Limb (tissue), 2 donors: ENCODE data around the gene RTL1.

Source experiments
- DNase-seq, 2 donors: peaks; one replicate each; pipeline ENCODE4 v3.0.0-alpha.2; 2016; ENCODE audit errors: extremely low spot score in 2 of 2

Gene RTL1

DNA sequence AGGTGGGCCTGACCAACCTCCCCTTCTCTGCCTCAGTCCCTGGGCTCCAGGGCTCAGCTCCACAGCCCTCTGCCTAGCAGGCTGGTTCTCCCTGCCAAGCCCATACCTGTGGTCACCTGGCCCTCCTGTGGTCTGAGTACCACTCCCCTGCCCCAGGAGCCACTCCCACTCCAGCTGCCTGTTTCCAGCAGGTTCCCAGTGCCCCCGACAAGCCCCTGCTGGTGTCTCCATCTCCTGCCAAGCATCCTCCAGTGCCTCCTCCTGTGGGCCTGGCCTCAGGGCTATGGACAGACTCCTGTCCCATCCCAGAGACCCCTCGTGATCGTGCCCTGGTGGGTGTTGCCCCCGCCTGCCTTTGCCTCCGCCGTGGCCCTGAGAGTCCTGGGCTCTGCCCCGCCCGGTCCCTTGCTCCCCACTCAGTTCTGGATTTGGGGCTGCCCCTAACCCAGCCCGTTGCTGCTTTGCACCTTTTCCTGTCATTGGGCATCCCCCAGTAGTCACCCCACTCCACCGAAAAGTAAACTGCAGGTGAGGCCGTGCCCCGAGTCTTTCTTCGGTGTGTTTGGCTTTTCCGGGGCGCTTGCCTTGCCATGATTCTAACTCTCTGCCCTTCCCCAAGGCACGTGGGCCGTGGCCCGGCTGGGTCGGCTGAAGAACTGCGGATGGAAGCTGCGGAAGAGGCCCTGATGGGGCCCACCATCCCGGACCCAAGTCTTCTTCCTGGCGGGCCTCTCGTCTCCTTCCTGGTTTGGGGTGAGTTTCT is 67.8 kb downstream of the RTL1 start:
- DNase-seq, result peak in 1 of 2 donors; percentile 48

- peak in 1 of 2 donors; percentile 51 for DNase-seq
Observed at GRCh38 chr14:100834794-100835547, 68.6 kb downstream of the RTL1 start.

DNA sequence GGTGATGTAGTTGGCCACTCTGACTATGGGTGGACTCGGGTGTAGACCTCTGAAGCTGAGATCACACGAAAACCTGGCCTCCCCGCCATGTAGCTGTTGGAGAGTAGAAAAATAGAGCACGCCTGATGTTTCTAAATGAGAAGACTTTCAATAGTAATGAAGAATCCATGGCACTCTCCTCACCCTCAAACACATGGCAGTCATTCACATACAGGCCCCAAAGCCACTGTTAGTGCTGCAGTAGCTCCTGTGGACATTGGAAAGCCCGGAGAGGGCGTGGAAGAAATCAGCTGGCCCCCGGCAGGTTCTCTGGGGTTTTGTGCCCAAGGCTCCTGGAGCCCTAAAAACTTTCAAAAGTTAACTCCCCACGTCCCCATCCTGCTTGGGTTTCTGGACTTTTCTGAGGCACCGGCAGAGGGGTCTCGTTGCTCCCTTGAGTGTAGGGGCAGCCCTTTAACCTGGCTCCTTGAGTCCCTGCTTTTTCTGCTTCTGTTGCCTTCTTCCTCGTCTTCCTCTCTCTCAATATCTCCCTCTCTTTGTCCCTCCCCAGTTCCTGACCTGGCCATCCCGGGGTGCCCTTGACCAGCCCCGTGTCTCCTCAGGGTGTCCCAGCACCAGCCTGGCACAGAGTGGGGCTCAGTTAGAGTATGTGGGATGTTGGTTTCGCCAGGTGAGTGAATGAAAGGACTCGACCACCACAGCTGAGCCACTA is 69.3 kb downstream of the RTL1 start:
- DNase-seq, result no peak

DNA sequence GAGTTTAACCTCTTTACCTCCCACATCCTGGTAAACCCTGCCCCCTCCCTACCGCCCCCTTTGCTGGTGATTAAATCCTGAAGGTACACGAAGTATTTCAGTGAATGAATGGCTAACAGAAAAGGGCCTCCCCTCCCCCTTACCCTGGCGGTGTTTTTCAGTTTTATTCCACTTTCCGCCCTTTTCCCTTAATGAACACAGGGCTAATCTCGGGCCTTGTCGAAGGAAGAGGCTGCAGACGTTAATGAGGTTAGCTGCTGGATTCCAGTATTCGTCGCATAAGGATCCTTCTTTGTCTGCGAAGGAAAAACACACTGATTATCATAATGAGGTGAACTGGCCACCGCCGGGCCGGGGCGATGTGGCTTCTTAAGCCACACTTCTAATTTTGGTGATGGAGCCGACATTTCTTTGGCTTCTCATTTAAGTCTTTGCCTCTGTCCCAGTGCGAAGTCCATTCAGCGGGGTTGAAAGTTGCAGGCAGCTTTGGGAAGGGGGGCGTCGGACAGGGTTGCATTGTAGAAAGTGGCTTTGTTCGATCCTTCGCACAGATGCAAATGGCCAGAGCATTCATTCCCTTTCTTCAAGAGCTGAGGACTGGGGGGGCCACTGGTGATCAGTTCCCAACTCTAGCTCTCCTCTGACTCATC is 71.1 kb downstream of the RTL1 start:
- no peak for DNase-seq

- DNase-seq, result no peak
Observed at GRCh38 chr14:100830681-100831080, 72.8 kb downstream of the RTL1 start.
